H9 (cell line): ENCODE measurements around the gene GFPT2. TPM values are rescaled to one million over a fixed set of nuclear protein-coding genes. Genes with fewer than 3 reads are reported as not detected.

Source experiments
- DNase-seq: peaks from one replicate; pipeline ENCODE4 v3.0.0-alpha.2; 2017
- H2AFZ ChIP-seq: one replicate; pipeline ENCODE4 v1.6.1; 2013; ENCODE audit warnings: mild to moderate bottlenecking, low read length, control low read depth, moderate library complexity
- H2AK5ac ChIP-seq: 2 replicates; pipeline ENCODE4 v1.6.1; 2013; ENCODE audit warnings: low read length, control low read depth, mixed read lengths; ENCODE audit not compliant: insufficient read length
- H2BK120ac ChIP-seq: one replicate; pipeline ENCODE4 v1.6.1; 2013; ENCODE audit warnings: low read depth, mild to moderate bottlenecking, low read length, control low read depth, inconsistent platforms; ENCODE audit not compliant: poor library complexity, severe bottlenecking
- H2BK12ac ChIP-seq: 2 replicates; pipeline ENCODE4 v1.6.1; 2013; ENCODE audit warnings: low read length, control low read depth, mixed read lengths, low read depth; ENCODE audit not compliant: insufficient read length
- H2BK15ac ChIP-seq: 2 replicates; pipeline ENCODE4 v1.6.1; 2013; ENCODE audit warnings: low read depth, low read length, control low read depth
- H2BK20ac ChIP-seq: one replicate; pipeline ENCODE4 v1.6.1; 2013; ENCODE audit warnings: low read depth, mild to moderate bottlenecking, low read length, control low read depth, inconsistent platforms; ENCODE audit not compliant: poor library complexity, severe bottlenecking
- H2BK5ac ChIP-seq: 2 replicates; pipeline ENCODE4 v1.6.1; 2013; ENCODE audit warnings: low read length, control low read depth, mixed read lengths; ENCODE audit not compliant: insufficient read length
- H3K14ac ChIP-seq: 2 replicates; pipeline ENCODE4 v1.6.1; 2013; ENCODE audit warnings: low read length, control low read depth; ENCODE audit not compliant: insufficient read depth
- H3K18ac ChIP-seq: 2 replicates; pipeline ENCODE4 v1.6.1; 2013; ENCODE audit warnings: low read depth, mild to moderate bottlenecking, mixed read lengths, low read length, control low read depth; ENCODE audit not compliant: insufficient read length
- H3K23ac ChIP-seq: 2 replicates; pipeline ENCODE4 v1.6.1; 2013; ENCODE audit warnings: low read length, control low read depth, mixed read lengths, low read depth; ENCODE audit not compliant: insufficient read length
- H3K23me2 ChIP-seq: 2 replicates; pipeline ENCODE4 v1.6.1; 2013; ENCODE audit warnings: low read depth, mild to moderate bottlenecking, mixed read lengths, low read length, control low read depth; ENCODE audit not compliant: insufficient read length, poor library complexity, severe bottlenecking
- H3K27ac ChIP-seq: 2 replicates; pipeline ENCODE4 v1.5.1; 2013; ENCODE audit warnings: low read length, control low read depth, mixed read lengths, low read depth; ENCODE audit not compliant: insufficient read length
- H3K27me3 ChIP-seq: 2 replicates; pipeline ENCODE4 v1.6.1; 2013; ENCODE audit warnings: low read length, control low read depth, inconsistent platforms; ENCODE audit not compliant: insufficient read depth
- H3K4ac ChIP-seq: 2 replicates; pipeline ENCODE4 v1.6.1; 2013; ENCODE audit warnings: low read depth, mild to moderate bottlenecking, control low read depth, inconsistent platforms, low read length, moderate library complexity
- H3K4me1 ChIP-seq: 2 replicates; pipeline ENCODE4 v1.6.1; 2013; ENCODE audit warnings: low read length, control low read depth, inconsistent platforms; ENCODE audit not compliant: insufficient read depth
- H3K4me2 ChIP-seq: 2 replicates; pipeline ENCODE4 v1.6.1; 2013; ENCODE audit warnings: low read length, control low read depth, mixed read lengths; ENCODE audit not compliant: insufficient read length, insufficient read depth
- H3K56ac ChIP-seq: 2 replicates; pipeline ENCODE4 v1.6.1; 2013; ENCODE audit warnings: low read depth, mild to moderate bottlenecking, mixed read lengths, low read length, control low read depth; ENCODE audit not compliant: insufficient read length
- H3K79me1 ChIP-seq: 2 replicates; pipeline ENCODE4 v1.6.1; 2013; ENCODE audit warnings: low read depth, mild to moderate bottlenecking, moderate library complexity, low read length, control low read depth, inconsistent platforms; ENCODE audit not compliant: insufficient read depth, poor library complexity, severe bottlenecking
- H3K79me2 ChIP-seq: 2 replicates; pipeline ENCODE4 v1.6.1; 2013; ENCODE audit warnings: low read length, control low read depth, inconsistent platforms; ENCODE audit not compliant: insufficient read depth
- H3K9ac ChIP-seq: 2 replicates; pipeline ENCODE4 v1.6.1; 2013; ENCODE audit warnings: low read length, control low read depth, mixed read lengths; ENCODE audit not compliant: insufficient read length; ENCODE audit errors: extremely low read depth
- H3K9me3 ChIP-seq: one replicate; pipeline ENCODE4 v1.6.1; 2013; ENCODE audit warnings: low read depth, low read length, inconsistent platforms; ENCODE audit not compliant: control insufficient read depth
- H3T11ph ChIP-seq: one replicate; pipeline ENCODE4 v1.6.1; 2013; ENCODE audit warnings: mild to moderate bottlenecking, low read length, control low read depth, inconsistent platforms
- H4K20me1 ChIP-seq: one replicate; pipeline ENCODE4 v1.6.1; 2013; ENCODE audit not compliant: control insufficient read depth, insufficient read length, insufficient read depth
- H4K5ac ChIP-seq: 2 replicates; pipeline ENCODE4 v1.6.1; 2013; ENCODE audit warnings: low read depth, mild to moderate bottlenecking, mixed read lengths, low read length, control low read depth; ENCODE audit not compliant: insufficient read length
- H4K8ac ChIP-seq: replicated peaks from 2 replicates; pipeline ENCODE4 v1.6.1; 2013; ENCODE audit warnings: low read length, control low read depth, mixed read lengths, low read depth; ENCODE audit not compliant: insufficient read length
- H4K91ac ChIP-seq: 2 replicates; pipeline ENCODE4 v1.6.1; 2013; ENCODE audit warnings: low read depth, mild to moderate bottlenecking, moderate library complexity, mixed read lengths, low read length, control low read depth; ENCODE audit not compliant: insufficient read length
- H3K27ac Mint-ChIP-seq, 3 experiments: 2 replicates in 2 of 3; 3 replicates in 1 of 3; pipeline ENCODE4 v1.8.0; 2020 to 2021; ENCODE audit warnings: mixed read lengths in 3 of 3, mild to moderate bottlenecking in 1 of 3, moderate library complexity in 1 of 3
- H3K27me3 Mint-ChIP-seq: 2 replicates; pipeline ENCODE4 v1.8.0; 2021; ENCODE audit warnings: low read depth, mild to moderate bottlenecking, moderate library complexity, mixed read lengths
- H3K36me3 Mint-ChIP-seq, 3 experiments: 2 replicates in 2 of 3; 3 replicates in 1 of 3; pipeline ENCODE4 v1.8.0; 2020 to 2021; ENCODE audit warnings: low read depth in 3 of 3, mixed read lengths in 3 of 3; ENCODE audit not compliant: insufficient read depth in 1 of 3
- H3K4me1 Mint-ChIP-seq, 2 experiments: 2 replicates each; pipeline ENCODE4 v1.8.0; 2020; ENCODE audit warnings: mixed read lengths in 2 of 2
- H3K4me3 Mint-ChIP-seq, 2 experiments: 2 replicates in 1 of 2; 3 replicates in 1 of 2; pipeline ENCODE4 v1.8.0; 2020 to 2021; ENCODE audit warnings: mild to moderate bottlenecking in 2 of 2, mixed read lengths in 2 of 2, moderate library complexity in 1 of 2
- H3K9me3 Mint-ChIP-seq, 2 experiments: 2 replicates in 1 of 2; 3 replicates in 1 of 2; pipeline ENCODE4 v1.8.0; 2020; ENCODE audit warnings: mild to moderate bottlenecking in 2 of 2, mixed read lengths in 2 of 2, moderate library complexity in 1 of 2
- CTCF ChIP-seq: fragments of 200-600 bp; sonication (generic); conservative IDR thresholded peaks from 3 replicates; pipeline ENCODE4 v1.8.0; 2021; ENCODE audit warnings: antibody characterized with exemption, mild to moderate bottlenecking
- WGBS: extraction: QIAGEN DNeasy Blood & Tissue Kit; methylation state at CpG from one replicate; pipeline ENCODE4 v1.1.7; 2013; ENCODE audit warnings: missing lambda C conversion rate, low lambda C conversion rate, mixed read lengths; ENCODE audit not compliant: insufficient read length; ENCODE audit errors: extremely low coverage; 5-methylcytosine and 5-hydroxymethylcytosine counted together
- total RNA-seq: library from RNA; stranded (reverse); gene quantifications from 2 replicates; pipeline ENCODE4 v1.2.1, GENCODE V29; 2021

Gene GFPT2
- total RNA-seq, 1 experiment from 2014 or later: 89.8 TPM

DNA sequence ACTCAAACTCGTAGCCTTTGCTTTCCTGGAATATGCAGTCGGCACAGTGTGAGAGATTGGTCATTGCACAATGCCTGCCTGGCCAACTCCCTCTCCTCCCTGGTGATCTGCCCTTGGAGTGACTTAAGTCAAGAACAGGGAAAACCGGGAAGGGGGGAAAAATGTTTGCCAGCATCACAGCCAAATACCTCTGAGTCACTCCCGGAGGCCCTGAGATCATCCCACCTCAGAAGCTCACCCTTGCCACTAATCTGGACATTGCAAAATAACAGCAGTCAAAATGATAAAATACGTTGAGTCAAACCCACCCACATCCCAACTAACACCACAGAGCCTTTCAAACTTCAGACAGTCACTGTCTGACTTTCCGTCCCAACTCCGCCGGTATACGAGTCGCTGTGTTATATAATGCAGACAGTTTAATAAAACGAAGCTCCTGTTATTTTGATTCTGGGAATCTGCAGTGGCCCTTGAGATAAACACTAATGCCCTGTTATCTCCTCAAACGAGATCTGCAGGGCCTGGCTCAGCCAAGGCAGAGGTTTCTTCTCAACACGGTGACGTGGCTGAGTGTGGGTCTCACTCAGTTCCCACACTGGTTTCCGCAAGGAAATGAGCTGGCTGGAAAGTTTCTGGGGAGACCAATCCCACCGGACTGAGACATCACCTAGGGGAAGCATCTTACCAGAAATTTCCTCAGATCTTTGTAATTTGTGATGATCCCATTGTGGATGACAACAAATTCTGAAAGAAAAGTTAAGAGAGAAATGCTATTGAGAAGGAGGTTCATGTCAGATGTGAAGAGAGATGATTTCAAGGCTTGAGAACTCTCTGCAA, 22.1 kb downstream of the GFPT2 start:
- peak overlapping the region; percentile 39 for H2BK120ac ChIP-seq
- no peak for TF ChIP-seq CTCF
- H3K9me3 ChIP-seq: no peaks in the 10 kb centered on the region
- no peaks in the 10 kb centered on the region for H3K23me2 ChIP-seq
- H2BK20ac ChIP-seq: no peak overlapping the region
- peak overlapping the region; percentile 53; the same call in 1 of the 2 replicates for H3K14ac ChIP-seq
- H3K23ac ChIP-seq: no peak overlapping the region
- H4K91ac ChIP-seq: no peak overlapping the region
- H3K27me3 Mint-ChIP-seq: no peaks in the 10 kb centered on the region
- H4K8ac ChIP-seq: no peak overlapping the region
- H3K4me3 Mint-ChIP-seq: peak overlapping the region; percentile 29 to 70
- H3K79me2 ChIP-seq: no peaks in the 10 kb centered on the region; the same call in 1 of the 2 replicates
- no peak overlapping the region for H3K9ac ChIP-seq
- H4K20me1 ChIP-seq: no peaks in the 10 kb centered on the region
- peak; percentile 25 for DNase-seq
- H3K9me3 Mint-ChIP-seq: peaks cover 3 to 7% of the 10 kb centered on the region in 2 experiments; a peak in 3 of 5 replicates
- H2BK5ac ChIP-seq: peak overlapping the region; percentile 84
- H2AK5ac ChIP-seq: no peak overlapping the region
- H3K4me1 Mint-ChIP-seq: peaks cover 22 to 28% of the 10 kb centered on the region in 2 experiments
- H3K27ac ChIP-seq: peak overlapping the region; percentile 91
- H3K18ac ChIP-seq: peak overlapping the region; percentile 54
- no peak overlapping the region for H4K5ac ChIP-seq
- no peak overlapping the region for H2BK15ac ChIP-seq
- H3K4me2 ChIP-seq: no peak overlapping the region
- H3K79me1 ChIP-seq: no peaks in the 10 kb centered on the region
- H2BK12ac ChIP-seq: peak overlapping the region; percentile 91
- no peaks in the 10 kb centered on the region for H3K27me3 ChIP-seq
- H3K36me3 Mint-ChIP-seq: peaks cover 81 to 87% (median 87%) of the 10 kb centered on the region in 3 experiments
- H2AFZ ChIP-seq: no peak overlapping the region
- H3K4me1 ChIP-seq: peaks cover 7% of the 10 kb centered on the region
- no peak overlapping the region; the same call in 1 of the 2 replicates for H3K4ac ChIP-seq
- no peak overlapping the region for H3K56ac ChIP-seq
- peak overlapping the region; percentile 7 for H3T11ph ChIP-seq
- H3K27ac Mint-ChIP-seq: peak overlapping the region; percentile 90 to 100 (median 97)
- WGBS: no CpG with 5 or more reads among the region's 16 CpGs
